GM13977 (cell line): ENCODE results near the gene KCNV2.

ENCODE experiments used
- DNase-seq: peaks from one replicate; pipeline ENCODE4 v3.0.0; 2012; ENCODE audit warnings: low spot score
- in situ Hi-C: fragments of 300-500 bp; cut with MboI; formaldehyde crosslinking; loops from one replicate; pipeline ENCODE4 v1.12.0; 2022; ENCODE audit warnings: low sequenced_read_pairs, low pct_unique_long_range_greater_than_20kb, mixed read lengths, inconsistent platforms; ENCODE audit not compliant: unreplicated experiment
- TF ChIP-seq, protein P1 (sequence below): IDR thresholded peaks from 2 replicates; pipeline ENCODE4 v1.5.1; 2012; ENCODE audit warnings: mild to moderate bottlenecking, control low read depth; ENCODE audit not compliant: insufficient read depth; ENCODE audit errors: extremely low read depth, missing control alignments

Gene KCNV2

DNA sequence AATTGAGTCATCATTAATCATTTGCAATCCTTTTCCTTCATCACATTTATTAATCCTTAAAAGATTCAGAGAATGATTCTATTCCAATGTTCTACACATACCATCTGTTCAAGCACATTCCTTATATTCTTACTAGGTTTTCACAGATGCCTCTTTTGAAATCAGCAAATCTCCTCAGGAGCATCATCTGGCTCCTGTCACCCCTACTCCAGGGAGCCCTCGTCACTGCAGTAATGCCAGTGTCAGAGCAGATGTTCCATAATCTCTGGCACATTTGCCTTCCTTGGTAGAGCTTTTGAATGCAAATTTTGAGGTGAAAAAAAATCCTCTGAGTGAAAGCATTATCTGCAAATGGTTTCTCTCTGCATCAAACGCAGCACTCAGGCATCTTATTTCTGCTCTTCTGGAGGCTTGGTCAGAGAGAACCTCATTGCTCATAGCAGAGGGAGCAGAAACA is 7.6 kb upstream of the KCNV2 start:
- in situ Hi-C loops: loop anchor here (25.0 kb wide), 1 partner anchor 372 kb away; no protein-coding TSS in a partner anchor
- TF ChIP-seq, protein P1, sequence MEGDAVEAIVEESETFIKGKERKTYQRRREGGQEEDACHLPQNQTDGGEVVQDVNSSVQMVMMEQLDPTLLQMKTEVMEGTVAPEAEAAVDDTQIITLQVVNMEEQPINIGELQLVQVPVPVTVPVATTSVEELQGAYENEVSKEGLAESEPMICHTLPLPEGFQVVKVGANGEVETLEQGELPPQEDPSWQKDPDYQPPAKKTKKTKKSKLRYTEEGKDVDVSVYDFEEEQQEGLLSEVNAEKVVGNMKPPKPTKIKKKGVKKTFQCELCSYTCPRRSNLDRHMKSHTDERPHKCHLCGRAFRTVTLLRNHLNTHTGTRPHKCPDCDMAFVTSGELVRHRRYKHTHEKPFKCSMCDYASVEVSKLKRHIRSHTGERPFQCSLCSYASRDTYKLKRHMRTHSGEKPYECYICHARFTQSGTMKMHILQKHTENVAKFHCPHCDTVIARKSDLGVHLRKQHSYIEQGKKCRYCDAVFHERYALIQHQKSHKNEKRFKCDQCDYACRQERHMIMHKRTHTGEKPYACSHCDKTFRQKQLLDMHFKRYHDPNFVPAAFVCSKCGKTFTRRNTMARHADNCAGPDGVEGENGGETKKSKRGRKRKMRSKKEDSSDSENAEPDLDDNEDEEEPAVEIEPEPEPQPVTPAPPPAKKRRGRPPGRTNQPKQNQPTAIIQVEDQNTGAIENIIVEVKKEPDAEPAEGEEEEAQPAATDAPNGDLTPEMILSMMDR: no peak
- no peak for DNase-seq

- TF ChIP-seq, protein P1: no peak
- DNase-seq: no peak
- in situ Hi-C loops: loop anchor here (25.0 kb wide), 1 partner anchor 374 kb away; no protein-coding TSS in a partner anchor
Observed at GRCh38 chr9:2711716-2712115, 5.6 kb upstream of the KCNV2 start.

GRCh38 chr9:2718001-2718697 is 839 bp downstream of the KCNV2 start:
- DNase-seq: no peak
- TF ChIP-seq, protein P1: no peak
- in situ Hi-C loops: loop anchor here (25.0 kb wide), 1 partner anchor 381 kb away; no protein-coding TSS in a partner anchor

- in situ Hi-C loops: loop anchor here (25.0 kb wide), 1 partner anchor 381 kb away; no protein-coding TSS in a partner anchor
- TF ChIP-seq, protein P1: no peak
- DNase-seq: no peak
Observed at GRCh38 chr9:2718698-2719033, 1.4 kb downstream of the KCNV2 start.

GRCh38 chr9:2720179-2720654 is 2.9 kb downstream of the KCNV2 start:
- DNase-seq: no peak
- TF ChIP-seq, protein P1: no peak
- in situ Hi-C loops: loop anchor here (25.0 kb wide), 1 partner anchor 383 kb away; no protein-coding TSS in a partner anchor

- TF ChIP-seq, protein P1: no peak
- DNase-seq: no peak
- in situ Hi-C loops: loop anchor here (25.0 kb wide), 1 partner anchor 385 kb away; no protein-coding TSS in a partner anchor
Observed at GRCh38 chr9:2722715-2723114, 5.4 kb downstream of the KCNV2 start.
